Regular cardiac myocyte (primary cell): ENCODE measurements around the gene STARD13. TPM values are rescaled to one million over a fixed set of nuclear protein-coding genes. Genes with fewer than 3 reads are reported as not detected.

Source experiments
- total RNA-seq: library from RNA; depleted of rRNA; stranded (reverse); fragments of >200 nt; gene quantifications from 2 replicates; pipeline ENCODE4 v1.2.3, GENCODE V29; 2014

STARD13 gene
- 22.3 and 37.2 TPM in 2 replicates for total RNA-seq

GRCh38 chr13:33285420-33286124 is at the start of gene STARD13:
STARD13 (minus strand) TSS chr13:33285755; CDS start chr13:33285638, 117 bp downstream.

